GM21526 (cell line): Measurements from ENCODE around the gene GEMIN7.

Source experiments
- ATAC-seq: cut with Tn5 transposase; IDR thresholded peaks from one replicate; pipeline ENCODE4 v1.9.1; 2021; ENCODE audit warnings: moderate library complexity; ENCODE audit not compliant: unreplicated experiment, low FRiP score

Gene GEMIN7

DNA sequence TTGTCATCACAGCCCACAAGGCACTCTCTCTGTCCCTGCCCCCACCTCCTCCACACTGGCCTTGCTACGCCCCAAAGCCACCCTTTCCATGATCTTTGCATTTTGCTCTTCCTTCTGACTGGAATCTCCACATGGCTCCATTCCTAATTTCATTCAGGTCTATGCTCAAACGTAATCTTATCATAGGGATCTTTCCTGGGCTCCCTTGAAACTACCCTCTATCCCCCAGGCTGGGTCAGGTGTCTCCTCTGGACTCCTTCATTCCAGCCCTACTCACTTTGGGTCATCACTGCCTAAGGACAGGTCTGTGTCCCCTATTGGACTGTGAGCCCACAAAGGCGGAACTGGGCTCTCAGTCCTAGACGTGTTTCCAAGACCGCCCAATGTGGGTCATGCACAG lies 3.1 kb downstream of the GEMIN7 start:
- ATAC-seq, result no peak

- no peak for ATAC-seq
Observed at GRCh38 chr19:45086480-45086879, 7.4 kb downstream of the GEMIN7 start.

DNA sequence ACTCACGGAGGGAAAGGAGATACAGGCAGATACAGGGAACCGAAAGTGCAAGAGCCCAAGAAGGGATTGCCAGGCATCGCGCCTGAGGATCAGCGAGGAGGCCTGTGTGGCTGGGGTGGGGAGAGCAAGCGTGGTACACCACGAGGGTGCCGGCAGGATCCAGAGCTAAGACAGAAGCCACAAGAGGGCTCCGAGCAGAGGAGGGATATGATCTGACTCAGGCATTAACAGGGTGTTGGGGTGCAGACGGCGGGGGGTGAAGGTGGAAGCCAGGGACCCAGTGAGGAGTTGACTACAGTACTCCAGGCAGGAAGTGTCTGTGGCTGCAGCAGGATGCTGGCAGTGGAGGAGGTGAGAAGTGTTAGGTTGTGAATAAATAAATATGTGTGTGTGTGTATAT lies 8.5 kb downstream of the GEMIN7 start:
- no peak for ATAC-seq

GRCh38 chr19:45090034-45090433 lies 11.0 kb downstream of the GEMIN7 start:
- no peak for ATAC-seq

GRCh38 chr19:45090606-45091005 lies 11.5 kb downstream of the GEMIN7 start:
- ATAC-seq, result no peak

DNA sequence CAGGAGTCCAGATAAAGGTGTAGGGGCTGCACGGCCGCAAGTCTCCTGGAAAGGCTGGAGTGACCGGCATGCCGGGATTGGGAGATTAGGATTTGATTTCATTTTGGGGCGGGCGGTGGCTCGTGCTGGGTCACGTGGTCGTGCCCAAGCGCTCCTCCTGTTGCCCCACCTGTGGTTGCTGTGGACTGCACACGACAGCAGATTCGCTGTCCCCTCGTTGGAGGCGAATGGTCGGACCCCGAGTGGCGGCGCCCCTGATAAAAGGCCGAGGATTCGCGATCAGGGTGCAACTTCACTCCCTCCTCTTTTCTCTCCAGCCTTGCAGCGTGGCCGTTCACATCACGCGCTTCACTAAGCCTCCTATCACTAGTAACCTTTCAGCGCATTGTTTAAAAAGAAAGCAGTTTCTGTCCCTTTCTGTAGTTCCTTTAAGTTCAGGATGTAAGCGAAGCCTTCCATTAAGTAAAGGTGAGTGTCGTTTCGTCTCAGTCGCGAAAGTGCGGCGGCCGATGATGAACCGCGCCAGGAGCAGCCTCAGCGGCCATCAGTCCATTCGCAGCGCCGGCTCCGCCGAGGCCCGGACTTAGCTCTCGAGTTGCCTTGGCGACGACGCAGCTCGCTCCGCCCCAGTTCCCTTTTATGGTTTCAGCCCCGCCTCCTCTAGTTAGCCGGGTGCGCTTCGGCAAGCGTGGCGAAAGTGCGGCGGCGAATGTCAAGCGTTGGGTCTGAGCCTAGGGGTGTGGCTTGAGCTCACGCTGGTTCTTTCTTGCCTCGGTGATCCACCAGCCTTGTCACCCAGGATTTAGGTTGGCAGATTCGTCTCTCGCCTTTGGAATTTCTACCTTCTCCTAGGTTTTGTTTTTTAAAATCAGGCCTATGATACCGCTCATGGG lies 12.2 kb downstream of the GEMIN7 start:
- ATAC-seq, result peak; percentile 56

- peak; percentile 47 for ATAC-seq
Observed at GRCh38 chr19:45092747-45093678, 14.0 kb downstream of the GEMIN7 start, which contains the start of gene PPP1R37. PPP1R37 (plus strand) TSS chr19:45093179; CDS start chr19:45093326, 147 bp downstream.

DNA sequence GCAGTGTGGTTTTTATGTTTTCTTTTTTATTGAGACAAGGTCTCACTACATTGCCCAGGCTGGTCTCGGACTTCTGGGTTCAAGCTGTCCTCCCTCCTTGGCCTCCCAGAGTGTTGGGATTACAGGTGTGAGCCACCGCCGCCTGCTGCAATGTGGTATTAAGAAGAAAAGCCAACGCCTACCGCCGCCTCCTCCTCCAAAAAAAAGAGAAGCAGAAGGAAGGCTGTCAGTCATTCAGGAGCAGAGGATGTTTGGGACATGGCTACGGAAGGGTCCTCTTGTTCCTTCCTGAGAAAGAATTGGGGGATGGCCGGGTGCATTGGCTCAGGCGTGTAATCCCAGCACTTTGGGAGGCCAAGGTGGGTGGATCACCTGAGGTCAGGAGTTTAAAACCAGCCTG lies 15.1 kb downstream of the GEMIN7 start:
- no peak for ATAC-seq

- ATAC-seq, result no peak
Observed at GRCh38 chr19:45094707-45095106, 15.6 kb downstream of the GEMIN7 start.

- ATAC-seq, result no peak
Observed at GRCh38 chr19:45095496-45096413, 16.7 kb downstream of the GEMIN7 start.

DNA sequence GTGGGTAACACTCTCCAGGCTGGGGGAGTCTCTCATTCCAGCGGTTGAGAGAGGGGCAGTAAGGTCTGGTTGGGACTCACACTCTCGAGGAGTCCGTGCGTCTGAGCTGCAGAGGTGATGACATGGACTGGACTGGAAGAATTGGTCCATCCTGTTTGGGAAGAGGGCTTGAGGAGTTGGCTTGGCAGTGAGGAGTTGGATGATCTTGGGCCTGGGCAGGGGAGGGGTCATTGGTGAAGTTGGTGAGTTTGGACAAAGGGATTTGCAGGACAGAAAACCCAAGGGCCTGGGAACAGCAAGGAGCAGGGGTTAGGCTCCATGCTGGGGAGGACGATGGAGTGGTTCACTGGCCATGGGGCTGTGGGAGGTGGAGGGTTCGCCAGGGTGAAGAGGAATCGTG lies 17.6 kb downstream of the GEMIN7 start:
- ATAC-seq, result no peak

DNA sequence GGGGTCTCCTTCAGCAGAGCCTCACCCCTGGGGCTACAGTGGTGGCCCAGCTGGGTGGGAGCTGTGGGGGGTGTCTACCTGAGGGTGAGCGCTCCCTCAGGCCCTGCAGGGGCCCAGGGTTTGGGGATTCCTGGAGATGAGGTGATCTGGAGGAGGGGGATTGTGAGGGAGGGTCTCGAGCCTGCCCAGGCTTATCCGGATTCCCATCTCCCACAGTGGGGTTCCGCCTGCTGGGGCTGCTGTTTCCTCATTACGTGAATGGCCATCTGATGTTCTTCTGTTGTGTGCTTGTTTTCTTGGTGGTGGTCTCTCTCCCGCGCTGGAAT lies 18.4 kb downstream of the GEMIN7 start:
- no peak for ATAC-seq

- ATAC-seq, result no peak
Observed at GRCh38 chr19:45097776-45098520, 18.9 kb downstream of the GEMIN7 start.

DNA sequence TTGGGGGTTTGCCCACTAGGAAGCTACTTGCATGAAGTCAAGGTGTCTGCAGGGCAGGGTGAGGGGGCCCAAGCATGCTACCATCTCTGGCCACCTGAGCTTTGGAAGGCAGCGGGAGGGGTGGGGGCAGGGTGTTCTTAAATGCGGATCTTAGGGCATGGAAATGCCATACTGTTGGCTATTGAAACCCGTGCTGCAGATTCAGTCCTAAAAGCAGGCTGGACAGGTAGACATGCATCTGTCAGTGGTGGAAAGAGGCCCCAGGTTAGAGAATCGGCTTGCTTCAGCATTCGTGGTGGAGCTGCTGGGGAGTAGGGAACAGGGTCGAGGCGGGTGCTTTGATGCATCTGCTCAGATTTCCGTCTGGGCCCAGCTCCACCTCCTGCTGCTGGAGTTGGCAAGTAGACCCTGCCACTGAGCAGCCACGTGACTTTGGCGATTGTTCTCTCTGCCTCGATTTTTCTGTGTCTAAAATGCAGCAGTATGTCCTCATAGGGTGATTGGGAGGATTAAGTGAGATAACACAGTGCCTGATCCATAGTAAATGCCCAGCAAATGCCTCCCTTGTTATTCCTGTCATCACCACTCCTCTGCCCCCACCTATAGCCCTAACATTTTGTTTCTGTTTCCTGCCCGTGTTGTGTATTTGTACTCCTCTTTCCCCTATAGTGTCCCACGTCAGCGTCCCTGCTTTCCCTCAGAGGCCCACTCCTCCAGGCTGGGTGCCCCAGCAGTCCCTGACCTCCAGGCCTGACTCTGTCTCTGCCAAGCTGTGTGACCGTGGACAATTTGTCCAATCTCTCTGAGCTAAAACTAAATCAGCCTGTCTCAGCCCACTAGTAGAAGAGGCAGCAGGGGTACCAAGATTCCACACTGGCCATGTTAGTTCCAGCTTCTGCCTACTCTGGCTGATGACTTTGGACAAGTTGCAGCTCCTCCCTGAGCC lies 19.7 kb downstream of the GEMIN7 start:
- ATAC-seq, result no peak

- no peak for ATAC-seq
Observed at GRCh38 chr19:45099467-45100191, 20.6 kb downstream of the GEMIN7 start.

GRCh38 chr19:45100201-45100600 lies 21.1 kb downstream of the GEMIN7 start:
- no peak for ATAC-seq

- ATAC-seq, result no peak
Observed at GRCh38 chr19:45100846-45101252, 21.8 kb downstream of the GEMIN7 start.

DNA sequence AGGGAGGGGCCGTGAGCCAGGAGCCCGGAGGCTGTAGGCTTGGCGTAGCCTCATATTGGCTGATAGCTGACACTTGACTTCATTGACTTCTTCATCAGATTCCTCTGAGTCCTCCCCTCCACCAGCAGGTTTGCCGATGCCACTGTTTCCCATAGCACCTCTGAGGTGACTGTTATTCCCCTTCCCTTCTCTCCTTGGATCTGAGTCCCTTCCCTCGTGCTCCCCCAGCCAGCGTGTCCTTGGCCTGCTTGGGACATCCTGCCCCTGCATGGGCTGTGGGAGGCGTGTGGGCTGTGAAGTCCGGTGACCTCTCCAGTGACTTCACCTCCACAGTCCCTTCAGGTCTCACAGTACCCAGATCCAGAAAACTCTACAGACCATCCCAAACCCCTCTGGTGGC lies 22.7 kb downstream of the GEMIN7 start:
- no peak for ATAC-seq
